ENCODE measurements around the gene FTSJ1.

FTSJ1 gene

GRCh38 chrX:48512371-48512935 lies 36.5 kb downstream of the FTSJ1 start:
- no peaks in the 10 kb centered on the region for H3K36me3 ChIP-seq (ENCODE audit: insufficient read depth, low read length)
- H2AFZ ChIP-seq (ENCODE audit: low read depth, low read length) = no peak overlapping the region
- no peak overlapping the region for H3K9ac ChIP-seq (ENCODE audit: low read depth, low read length)
- ATAC-seq (ENCODE audit: insufficient read depth, low read depth) (no peak), DNase-seq (no peak)
- no peak overlapping the region for H3K27ac ChIP-seq (ENCODE audit: low read length)
- no peaks in the 10 kb centered on the region for H3K79me2 ChIP-seq (ENCODE audit: insufficient read depth, low read length)
- no peaks in the 10 kb centered on the region for H3K27me3 ChIP-seq (ENCODE audit: insufficient read depth, low read length, poor library complexity)
- H3K4me3 ChIP-seq (ENCODE audit: low read depth in 1 of 2, low read length in 2 of 2) = no peak overlapping the region
- H3K4me1 ChIP-seq (ENCODE audit: insufficient read depth, low read length) = peaks cover 18% of the 10 kb centered on the region
- no peak overlapping the region for H3K4me2 ChIP-seq (ENCODE audit: insufficient read depth, low read length)
- no peaks in the 10 kb centered on the region for H3K9me3 ChIP-seq (ENCODE audit: insufficient read depth, low read length, severe bottlenecking)
- no peaks in the 10 kb centered on the region for H4K20me1 ChIP-seq (ENCODE audit: insufficient read depth, low read length)
- TF ChIP-seq CTCF (IDR thresholded peaks at IDR 0.05; ENCODE audit: borderline replicate concordance, extremely low read depth, low read length, poor library complexity, severe bottlenecking) = no peak

DNA sequence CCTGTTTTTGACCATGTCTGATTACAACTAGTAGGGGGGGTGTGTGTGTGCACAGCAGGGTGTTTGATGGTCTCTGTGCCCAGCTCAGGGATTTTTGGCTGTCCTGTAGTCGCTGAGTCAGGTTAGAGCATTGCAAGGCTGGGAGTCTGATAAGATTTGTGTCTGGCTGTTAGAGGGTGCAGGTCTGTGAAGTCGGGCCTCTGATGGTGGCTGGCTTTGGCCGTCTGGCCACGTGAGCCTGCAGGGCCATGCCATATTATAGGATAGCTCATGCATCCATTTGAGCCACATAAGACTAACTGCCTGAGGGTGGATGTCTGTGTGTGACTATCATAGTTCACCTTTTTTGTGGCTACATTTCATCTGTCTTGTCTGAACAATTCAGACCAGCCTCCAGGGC lies 37.7 kb downstream of the FTSJ1 start:
- ATAC-seq (ENCODE audit: insufficient read depth, low read depth) = no peak
- no peak for DNase-seq

DNA sequence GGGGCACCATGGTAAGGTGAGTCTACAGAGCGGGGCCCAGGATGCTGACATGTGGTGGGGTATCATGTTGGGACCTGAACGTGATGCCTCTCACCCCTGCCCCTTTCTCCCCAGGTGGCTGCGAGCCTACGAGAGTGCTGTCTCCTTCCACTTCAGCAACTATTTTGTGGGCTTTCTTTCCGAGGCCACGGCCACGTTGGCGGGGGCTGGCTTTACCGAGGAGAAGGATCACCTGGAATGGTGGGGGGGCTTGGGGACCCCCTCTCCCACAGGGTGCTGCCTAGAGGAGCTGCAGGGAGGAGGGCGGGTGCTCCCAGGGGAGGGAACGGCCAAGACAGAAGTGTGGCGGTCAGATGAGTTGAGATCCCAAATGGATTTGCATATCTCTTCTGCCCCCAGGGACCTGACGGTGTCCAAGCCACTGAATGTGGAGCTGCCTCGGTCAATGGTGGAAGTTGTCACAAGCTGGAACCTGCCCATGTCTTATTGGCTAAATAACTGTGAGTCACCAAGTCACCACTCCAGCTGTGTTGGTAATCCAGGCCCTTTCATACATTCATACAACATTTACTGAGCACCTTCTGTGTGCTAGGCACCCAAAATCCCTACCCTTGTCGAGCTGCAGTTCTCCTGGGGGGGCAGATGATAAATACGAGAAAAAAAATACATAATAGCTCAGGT lies 38.3 kb downstream of the FTSJ1 start:
- H2AFZ ChIP-seq (ENCODE audit: low read depth, low read length) = no peak overlapping the region
- H3K27me3 ChIP-seq (ENCODE audit: insufficient read depth, low read length, poor library complexity) = no peaks in the 10 kb centered on the region
- H3K4me1 ChIP-seq (ENCODE audit: insufficient read depth, low read length) = peaks cover 10% of the 10 kb centered on the region
- DNase-seq (no peak), ATAC-seq (ENCODE audit: insufficient read depth, low read depth) (no peak)
- H3K9ac ChIP-seq (ENCODE audit: low read depth, low read length) = no peak overlapping the region
- no peak overlapping the region for H3K4me2 ChIP-seq (ENCODE audit: insufficient read depth, low read length)
- no peaks in the 10 kb centered on the region for H3K36me3 ChIP-seq (ENCODE audit: insufficient read depth, low read length)
- H3K79me2 ChIP-seq (ENCODE audit: insufficient read depth, low read length) = no peaks in the 10 kb centered on the region
- no peaks in the 10 kb centered on the region for H4K20me1 ChIP-seq (ENCODE audit: insufficient read depth, low read length)
- H3K4me3 ChIP-seq (ENCODE audit: low read depth in 1 of 2, low read length in 2 of 2) = no peak overlapping the region
- H3K27ac ChIP-seq (ENCODE audit: low read length) = no peak overlapping the region
- TF ChIP-seq EZH2 (IDR thresholded peaks at IDR 0.05; ENCODE audit: borderline replicate concordance, low read depth, low read length, severe bottlenecking) = no peak
- TF ChIP-seq CTCF (IDR thresholded peaks at IDR 0.05; ENCODE audit: borderline replicate concordance, extremely low read depth, low read length, poor library complexity, severe bottlenecking) = no peak
- no peaks in the 10 kb centered on the region for H3K9me3 ChIP-seq (ENCODE audit: insufficient read depth, low read length, severe bottlenecking)

More for the DNA sequence above, 37.7 kb downstream of the FTSJ1 start:
- H3K27ac ChIP-seq (ENCODE audit: low read length) = no peak overlapping the region
- H2AFZ ChIP-seq (ENCODE audit: low read depth, low read length) = no peak overlapping the region
- no peaks in the 10 kb centered on the region for H3K79me2 ChIP-seq (ENCODE audit: insufficient read depth, low read length)
- no peaks in the 10 kb centered on the region for H4K20me1 ChIP-seq (ENCODE audit: insufficient read depth, low read length)
- no peak overlapping the region for H3K9ac ChIP-seq (ENCODE audit: low read depth, low read length)
- no peaks in the 10 kb centered on the region for H3K9me3 ChIP-seq (ENCODE audit: insufficient read depth, low read length, severe bottlenecking)
- H3K4me3 ChIP-seq (ENCODE audit: low read depth in 1 of 2, low read length in 2 of 2) = no peak overlapping the region
- H3K27me3 ChIP-seq (ENCODE audit: insufficient read depth, low read length, poor library complexity) = no peaks in the 10 kb centered on the region
- H3K4me2 ChIP-seq (ENCODE audit: insufficient read depth, low read length) = no peak overlapping the region
- H3K36me3 ChIP-seq (ENCODE audit: insufficient read depth, low read length) = no peaks in the 10 kb centered on the region
- H3K4me1 ChIP-seq (ENCODE audit: insufficient read depth, low read length) = peaks cover 12% of the 10 kb centered on the region
- no peak for TF ChIP-seq CTCF (IDR thresholded peaks at IDR 0.05; ENCODE audit: borderline replicate concordance, extremely low read depth, low read length, poor library complexity, severe bottlenecking)

All from DND-41 (cell line).